ENCODE data around the gene B9D1. TPM values are rescaled to one million over a fixed set of nuclear protein-coding genes. Genes with fewer than 3 reads are reported as not detected.

B9D1 gene
- total RNA-seq, 1 donor from 2014 or later, result 9.4 TPM

- peaks cover 87% of the 10 kb centered on the region for H3K4me1 Mint-ChIP-seq (ENCODE audit: low read depth)
- no peaks in the 10 kb centered on the region for H3K27me3 Mint-ChIP-seq (ENCODE audit: low read depth)
- peak; percentile 85 for DNase-seq (ENCODE audit: low spot score)
- no peaks in the 10 kb centered on the region for H3K9me3 Mint-ChIP-seq (ENCODE audit: low read depth)
- peaks cover 24% of the 10 kb centered on the region for H3K36me3 Mint-ChIP-seq (ENCODE audit: low read depth)
- no peak for TF ChIP-seq CTCF (IDR thresholded peaks at IDR 0.05)
- peak overlapping the region; percentile 99 for H3K27ac Mint-ChIP-seq (ENCODE audit: unreplicated experiment)
- H3K4me3 Mint-ChIP-seq (ENCODE audit: unreplicated experiment), result peak overlapping the region; percentile 78
These were observed 22.3 kb upstream of the B9D1 start for GRCh38 chr17:19384723-19385391.

DNA sequence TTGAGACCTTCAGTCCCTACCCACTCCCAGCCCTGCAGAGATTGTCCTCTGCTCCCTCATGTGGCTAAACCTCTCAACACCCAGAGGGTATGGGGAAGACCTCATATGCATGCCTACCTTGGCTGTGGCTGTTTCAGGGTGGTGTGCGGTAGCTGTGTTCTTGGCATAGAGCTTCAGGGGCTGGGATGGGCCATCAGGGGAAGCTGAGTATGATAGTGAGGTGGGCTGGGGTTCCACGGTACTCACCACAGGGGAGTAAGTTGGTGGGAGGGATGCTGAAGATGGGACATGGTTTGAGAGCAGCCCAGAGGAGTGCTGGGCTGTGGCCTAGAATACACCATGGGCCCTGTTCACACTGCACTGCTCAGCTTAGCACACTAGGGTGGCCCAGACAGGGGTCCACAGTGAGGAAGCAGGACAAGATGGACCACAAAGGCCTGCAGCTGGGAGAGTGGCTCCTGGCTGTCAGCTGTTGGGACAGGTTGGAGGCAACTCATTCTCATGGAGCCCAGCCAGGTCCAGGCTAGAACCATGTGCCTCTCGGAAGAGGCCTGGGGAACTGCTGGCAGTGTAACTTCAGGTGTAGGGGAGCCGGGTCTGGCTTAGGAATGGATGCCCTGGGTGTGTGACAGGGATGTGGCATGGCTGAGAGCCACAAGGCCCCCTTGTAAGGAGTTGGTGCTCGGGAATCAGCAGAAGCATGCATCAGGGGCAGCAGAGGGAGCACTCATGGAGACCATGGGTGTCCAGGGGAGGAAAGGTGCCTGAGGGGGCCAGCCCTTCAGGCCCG, 21.4 kb upstream of the B9D1 start:
- peak; percentile 71 for DNase-seq (ENCODE audit: low spot score)
- H3K4me3 Mint-ChIP-seq (ENCODE audit: unreplicated experiment), result no peak overlapping the region
- H3K36me3 Mint-ChIP-seq (ENCODE audit: low read depth), result peaks cover 31% of the 10 kb centered on the region
- no peaks in the 10 kb centered on the region for H3K27me3 Mint-ChIP-seq (ENCODE audit: low read depth)
- TF ChIP-seq CTCF (IDR thresholded peaks at IDR 0.05), result no peak
- H3K27ac Mint-ChIP-seq (ENCODE audit: unreplicated experiment), result peak overlapping the region; percentile 99
- H3K4me1 Mint-ChIP-seq (ENCODE audit: low read depth), result peaks cover 87% of the 10 kb centered on the region
- H3K9me3 Mint-ChIP-seq (ENCODE audit: low read depth), result no peaks in the 10 kb centered on the region

DNA sequence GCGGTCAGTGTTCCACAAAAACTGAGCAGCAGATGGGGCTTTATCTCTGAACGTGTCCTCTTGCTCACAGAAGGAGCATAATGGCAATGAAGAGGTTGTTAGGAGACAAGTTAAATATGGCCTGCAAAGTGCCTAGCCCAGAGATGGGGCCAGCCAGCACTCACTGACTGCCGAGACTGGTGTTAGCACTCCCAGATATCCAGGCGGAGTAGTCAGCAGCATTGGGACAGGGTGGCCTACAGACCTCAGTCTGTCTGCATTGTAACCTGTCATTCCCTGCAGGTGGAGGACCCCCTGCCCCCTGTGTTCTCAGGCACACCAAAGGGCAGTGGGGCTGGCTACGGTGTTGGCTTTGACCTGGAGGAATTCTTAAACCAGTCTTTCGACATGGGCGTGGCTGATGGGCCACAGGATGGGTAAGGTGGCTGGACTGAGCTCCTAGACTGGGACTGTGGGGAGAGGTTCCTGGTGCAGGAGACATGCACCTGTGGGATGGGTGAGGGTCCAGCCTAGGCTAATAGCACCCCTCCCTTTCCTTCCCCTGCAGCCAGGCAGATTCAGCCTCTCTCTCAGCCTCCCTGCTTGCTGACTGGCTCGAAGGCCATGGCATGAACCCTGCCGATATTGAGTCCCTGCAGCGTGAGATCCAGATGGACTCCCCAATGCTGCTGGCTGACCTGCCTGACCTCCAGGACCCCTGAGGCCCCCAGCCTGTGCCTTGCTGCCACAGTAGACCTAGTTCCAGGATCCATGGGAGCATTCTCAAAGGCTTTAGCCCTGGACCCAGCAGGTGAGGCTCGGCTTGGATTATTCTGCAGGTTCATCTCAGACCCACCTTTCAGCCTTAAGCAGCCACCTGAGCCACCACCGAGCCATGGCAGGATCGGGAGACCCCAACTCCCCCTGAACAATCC, 20.3 kb upstream of the B9D1 start:
- H3K9me3 Mint-ChIP-seq (ENCODE audit: low read depth), result no peaks in the 10 kb centered on the region
- TF ChIP-seq CTCF (IDR thresholded peaks at IDR 0.05), result no peak
- no peak overlapping the region for H3K4me3 Mint-ChIP-seq (ENCODE audit: unreplicated experiment)
- peak overlapping the region; percentile 49 for H3K27ac Mint-ChIP-seq (ENCODE audit: unreplicated experiment)
- H3K27me3 Mint-ChIP-seq (ENCODE audit: low read depth), result no peaks in the 10 kb centered on the region
- H3K4me1 Mint-ChIP-seq (ENCODE audit: low read depth), result peaks cover 77% of the 10 kb centered on the region
- peaks cover 31% of the 10 kb centered on the region for H3K36me3 Mint-ChIP-seq (ENCODE audit: low read depth)
- peak; percentile 51 for DNase-seq (ENCODE audit: low spot score)

GRCh38 chr17:19381741-19382444, 19.4 kb upstream of the B9D1 start:
- H3K4me3 Mint-ChIP-seq (ENCODE audit: unreplicated experiment), result no peak overlapping the region
- H3K9me3 Mint-ChIP-seq (ENCODE audit: low read depth), result no peaks in the 10 kb centered on the region
- H3K27me3 Mint-ChIP-seq (ENCODE audit: low read depth), result no peaks in the 10 kb centered on the region
- H3K4me1 Mint-ChIP-seq (ENCODE audit: low read depth), result peaks cover 74% of the 10 kb centered on the region
- H3K36me3 Mint-ChIP-seq (ENCODE audit: low read depth), result peaks cover 31% of the 10 kb centered on the region
- no peak for TF ChIP-seq CTCF (IDR thresholded peaks at IDR 0.05)
- DNase-seq (ENCODE audit: low spot score), result peak; percentile 86
- peak overlapping the region; percentile 49 for H3K27ac Mint-ChIP-seq (ENCODE audit: unreplicated experiment)

Measured in chondrocyte (in vitro differentiated cells).